GM23248 (cell line): ENCODE results near the gene ANTXR2. TPM values are rescaled to one million over a fixed set of nuclear protein-coding genes. Genes with fewer than 3 reads are reported as not detected.
"Not testable (repeated sequence)": the region's sequence is repeated elsewhere in the genome, so short reads cannot be mapped to it uniquely, and the experiment has no call there.

ENCODE experiments used
- DNase-seq: peaks from one replicate; pipeline ENCODE4 v3.0.0-alpha.2; 2015
- H2AFZ ChIP-seq: fragments of 200-600 bp; sonication (generic); 2 replicates; pipeline ENCODE4 v1.6.1; 2016; ENCODE audit warnings: antibody characterized with exemption
- H3F3A ChIP-seq: fragments of 200-600 bp; sonication (generic); 2 replicates; pipeline ENCODE4 v1.6.1; 2016; ENCODE audit warnings: mild to moderate bottlenecking, antibody characterized with exemption, mixed run types; ENCODE audit not compliant: insufficient read depth
- H3K27ac ChIP-seq: fragments of 200-600 bp; sonication (generic); 2 replicates; pipeline ENCODE4 v1.5.1; 2016; ENCODE audit warnings: mild to moderate bottlenecking
- H3K27me3 ChIP-seq: fragments of 200-600 bp; sonication (generic); replicated peaks from 2 replicates; pipeline ENCODE4 v1.6.1; 2016; ENCODE audit warnings: mild to moderate bottlenecking; ENCODE audit not compliant: insufficient read depth
- H3K36me3 ChIP-seq: fragments of 200-600 bp; sonication (generic); 2 replicates; pipeline ENCODE4 v1.6.1; 2016; ENCODE audit warnings: low read depth, mild to moderate bottlenecking
- H3K4me1 ChIP-seq: fragments of 200-600 bp; sonication (generic); 2 replicates; pipeline ENCODE4 v1.6.1; 2016; ENCODE audit warnings: mild to moderate bottlenecking; ENCODE audit not compliant: insufficient read depth
- H3K4me2 ChIP-seq: fragments of 200-600 bp; sonication (generic); one replicate; pipeline ENCODE4 v1.6.1; 2016; ENCODE audit warnings: mild to moderate bottlenecking; ENCODE audit not compliant: unreplicated experiment
- H3K4me3 ChIP-seq: fragments of 200-600 bp; sonication (generic); 2 replicates; pipeline ENCODE4 v1.5.1; 2016; ENCODE audit warnings: mild to moderate bottlenecking
- H3K79me2 ChIP-seq: fragments of 200-600 bp; sonication (generic); 2 replicates; pipeline ENCODE4 v1.6.1; 2016; ENCODE audit warnings: mild to moderate bottlenecking; ENCODE audit not compliant: insufficient read depth
- H3K9ac ChIP-seq: fragments of 200-600 bp; sonication (generic); 2 replicates; pipeline ENCODE4 v1.6.1; 2016; ENCODE audit warnings: mild to moderate bottlenecking
- H3K9me2 ChIP-seq: fragments of 200-600 bp; sonication (generic); 2 replicates; pipeline ENCODE4 v1.6.1; 2016; ENCODE audit warnings: mixed run types, mild to moderate bottlenecking, moderate library complexity; ENCODE audit not compliant: insufficient read depth
- H3K9me3 ChIP-seq: fragments of 200-600 bp; sonication (generic); one replicate; pipeline ENCODE4 v1.6.1; 2017; ENCODE audit warnings: low read depth
- H4K20me1 ChIP-seq: fragments of 200-600 bp; sonication (generic); 2 replicates; pipeline ENCODE4 v1.6.0; 2016; ENCODE audit not compliant: insufficient read depth
- EZH2 ChIP-seq: fragments of 200-600 bp; sonication (generic); IDR thresholded peaks from 2 replicates; pipeline ENCODE4 v1.6.1; 2018; ENCODE audit warnings: antibody characterized with exemption, mild to moderate bottlenecking; ENCODE audit not compliant: insufficient read depth, poor library complexity, severe bottlenecking
- EZH2phosphoT487 ChIP-seq: fragments of 200-600 bp; sonication (generic); IDR thresholded peaks from 2 replicates; pipeline ENCODE4 v1.6.1; 2018; ENCODE audit warnings: antibody characterized with exemption, moderate library complexity, mild to moderate bottlenecking, low read depth; ENCODE audit not compliant: insufficient read depth
- WGBS, 2 experiments: methylation state at CpG; one replicate each; pipeline ENCODE4 v1.1.6; 2015 to 2017; ENCODE audit warnings: low lambda C conversion rate in 2 of 2, low coverage in 1 of 2; ENCODE audit errors: missing lambda C conversion rate in 2 of 2; 5-methylcytosine and 5-hydroxymethylcytosine counted together
- in situ Hi-C: fragments of 300-500 bp; cut with MboI; formaldehyde crosslinking; loops from 2 replicates; pipeline ENCODE4 v1.15.0; 2020
- polyA plus RNA-seq: library from polyadenylated mRNA; unstranded; fragments of >200 nt; fragmentation: Nextera tagmentation; extraction: Ambion mirVana; gene quantifications from 2 replicates; pipeline ENCODE4 v1.2.1, GENCODE V29; 2016
- total RNA-seq: library from RNA; depleted of rRNA; stranded (reverse); fragments of >200 nt; shearing (Covaris generic); gene quantifications from 2 replicates; pipeline ENCODE4 v1.2.3, GENCODE V29; 2014; rRNA removed

The ANTXR2 gene
- total RNA-seq (84.0 and 87.5 TPM in 2 replicates), polyA plus RNA-seq (74.9 and 77.2 TPM in 2 replicates)

- peaks cover 33% of the 10 kb centered on the region for H3K79me2 ChIP-seq
- H3K36me3 ChIP-seq, result peaks cover 9% of the 10 kb centered on the region
Observed at GRCh38 chr4:80072744-80073472, at the start of gene ANTXR2. ANTXR2 (minus strand) TSS chr4:80073229; CDS start chr4:80072560, 669 bp downstream.

DNA sequence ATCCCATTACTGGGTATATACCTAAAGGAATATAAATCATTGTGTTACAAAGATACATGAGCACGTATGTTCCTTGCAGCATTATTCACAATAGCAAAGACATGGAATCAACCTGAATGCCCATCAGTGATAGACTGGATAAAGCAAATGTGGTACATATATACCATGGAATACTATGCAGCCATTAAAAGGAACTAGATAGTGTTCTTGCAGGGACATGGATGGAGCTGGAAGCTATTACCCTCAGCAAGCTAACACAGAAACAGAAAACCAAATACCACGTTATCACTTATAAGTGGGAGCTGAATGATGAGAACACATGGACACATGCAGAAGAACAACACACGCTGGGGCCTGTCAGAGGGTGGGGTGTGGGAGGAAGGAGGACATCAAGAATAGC, 48.8 kb upstream of the ANTXR2 start:
- 89 to 92% methylated on average over 3 of the region's 3 CpGs for WGBS, 2 experiments
- H3K4me2 ChIP-seq, H3K79me2 ChIP-seq, H3K9me2 ChIP-seq, DNase-seq, H3K9me3 ChIP-seq, H3K27me3 ChIP-seq, H4K20me1 ChIP-seq, H3K36me3 ChIP-seq, H3K4me3 ChIP-seq, H3K27ac ChIP-seq, H3F3A ChIP-seq, H2AFZ ChIP-seq, in situ Hi-C loops, H3K9ac ChIP-seq: not testable (repeated sequence)
- peaks cover 10% of the 10 kb centered on the region for H3K4me1 ChIP-seq

More at GRCh38 chr4:80072744-80073472, at the start of gene ANTXR2:
- peak within 1 kb of the TSS; percentile 80 for H3K4me3 ChIP-seq
- H3K9ac ChIP-seq, result peak within 1 kb of the TSS; percentile 84
- no peaks in the 10 kb centered on the region for H3K27me3 ChIP-seq
- H3K27ac ChIP-seq, result peak within 1 kb of the TSS; percentile 76
- H2AFZ ChIP-seq, result peak within 1 kb of the TSS; percentile 79
- TF ChIP-seq EZH2phosphoT487, result no peak
- TF ChIP-seq EZH2, result no peak
- WGBS, 2 experiments, result 0 to 1% methylated on average over 44 to 52 of the region's 52 CpGs
- H3K4me1 ChIP-seq, result peaks cover 43% of the 10 kb centered on the region
- peaks cover 42% of the 10 kb centered on the region for H3F3A ChIP-seq
- no peaks in the 10 kb centered on the region for H3K9me2 ChIP-seq
- H3K9me3 ChIP-seq, result no peaks in the 10 kb centered on the region
- H3K4me2 ChIP-seq, result peak within 1 kb of the TSS; percentile 93
- in situ Hi-C loops, result no loop called here
- DNase-seq, result peak; percentile 98
- H4K20me1 ChIP-seq, result no peaks in the 10 kb centered on the region

- H3K27me3 ChIP-seq, H2AFZ ChIP-seq, H3K27ac ChIP-seq, H3K4me3 ChIP-seq, DNase-seq, in situ Hi-C loops, H3K9ac ChIP-seq, H3F3A ChIP-seq, H3K79me2 ChIP-seq, H3K9me3 ChIP-seq, H3K36me3 ChIP-seq, H3K9me2 ChIP-seq, H4K20me1 ChIP-seq, H3K4me2 ChIP-seq: not testable (repeated sequence)
- peaks cover 12% of the 10 kb centered on the region for H3K4me1 ChIP-seq
- 81 to 84% methylated on average over 3 of the region's 3 CpGs for WGBS, 2 experiments
Observed at GRCh38 chr4:80119620-80120019, 46.6 kb upstream of the ANTXR2 start.

GRCh38 chr4:80116516-80116915, 43.5 kb upstream of the ANTXR2 start:
- no peaks in the 10 kb centered on the region for H3F3A ChIP-seq
- H3K9me3 ChIP-seq, result no peaks in the 10 kb centered on the region
- H4K20me1 ChIP-seq, result no peaks in the 10 kb centered on the region
- no peak overlapping the region for H3K9ac ChIP-seq
- no peak overlapping the region for H2AFZ ChIP-seq
- 48 to 50% methylated on average over 1 of the region's 1 CpG for WGBS, 2 experiments
- DNase-seq, result no peak
- H3K36me3 ChIP-seq, result no peaks in the 10 kb centered on the region
- peaks cover 14% of the 10 kb centered on the region for H3K4me1 ChIP-seq
- no peak for TF ChIP-seq EZH2phosphoT487
- TF ChIP-seq EZH2, result no peak
- H3K4me2 ChIP-seq, result no peak overlapping the region
- in situ Hi-C loops, result no loop called here
- no peaks in the 10 kb centered on the region for H3K27me3 ChIP-seq
- no peak overlapping the region for H3K4me3 ChIP-seq
- no peak overlapping the region for H3K27ac ChIP-seq
- H3K9me2 ChIP-seq, result no peaks in the 10 kb centered on the region
- no peaks in the 10 kb centered on the region for H3K79me2 ChIP-seq
